ENCODE results near the gene LRFN4.

Gene LRFN4

DNA sequence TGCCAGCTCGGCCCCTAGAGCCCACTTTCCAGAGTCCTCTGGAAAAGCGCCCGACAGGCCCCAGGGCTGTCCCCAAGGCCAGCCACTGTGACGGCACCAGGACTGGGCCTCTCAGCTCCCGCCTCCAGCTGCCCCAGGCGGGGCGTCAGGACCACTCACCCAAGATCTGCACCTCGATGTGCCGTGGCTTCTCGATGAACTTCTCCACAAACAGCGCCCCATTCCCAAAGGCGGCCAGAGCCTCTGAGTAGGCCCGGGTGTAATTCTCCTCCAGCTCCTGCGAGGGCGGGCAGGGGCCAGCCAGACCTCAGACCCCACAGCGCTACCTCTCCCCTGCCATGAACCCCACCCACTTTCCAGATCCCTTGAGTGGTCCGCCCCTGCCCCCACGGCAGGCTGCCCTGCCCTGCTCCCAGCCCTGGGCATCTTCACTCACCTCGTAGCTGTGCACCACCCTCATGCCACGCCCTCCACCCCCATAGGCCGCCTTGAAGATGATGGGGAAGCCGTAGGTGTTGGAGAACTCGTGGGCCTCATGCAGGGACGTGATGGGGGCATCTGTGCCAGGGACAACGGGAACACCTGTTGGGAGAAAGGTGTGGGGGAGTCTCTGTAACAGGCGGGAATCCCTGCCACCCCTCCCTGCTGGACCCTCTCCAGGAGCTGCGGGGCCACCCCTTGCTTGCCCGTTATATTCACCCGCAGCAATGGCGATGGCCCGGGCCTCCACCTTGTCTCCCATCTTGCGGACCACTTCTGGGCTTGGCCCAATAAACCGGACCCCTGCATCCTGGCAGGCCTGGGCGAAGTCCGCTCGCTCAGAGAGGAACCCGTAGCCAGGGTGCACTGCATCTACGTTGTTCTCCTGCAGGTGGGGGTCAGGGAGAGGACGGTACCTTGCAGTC, 14.0 kb downstream of the LRFN4 start:
- DNase-seq (ENCODE audit: low spot score), result no peak

DNA sequence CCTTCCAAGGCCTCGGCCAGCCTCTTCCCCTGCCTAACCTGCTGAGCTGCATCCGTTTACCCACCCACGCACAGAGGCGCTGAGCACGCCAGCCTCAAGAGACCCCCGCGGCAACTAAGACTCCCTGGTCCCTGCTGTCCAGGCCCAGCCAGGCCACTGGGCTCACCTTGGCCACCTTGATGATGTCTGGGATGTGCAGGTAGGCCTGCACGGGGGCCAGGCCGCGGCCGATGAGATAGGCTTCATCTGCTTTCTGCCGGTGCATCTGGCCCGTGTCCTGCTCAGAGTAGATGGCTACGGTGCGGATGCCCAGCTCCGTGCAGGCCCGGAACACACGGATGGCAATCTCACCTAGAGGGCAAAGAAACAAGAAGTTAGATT, 14.6 kb downstream of the LRFN4 start:
- no peak for DNase-seq (ENCODE audit: low spot score)

DNA sequence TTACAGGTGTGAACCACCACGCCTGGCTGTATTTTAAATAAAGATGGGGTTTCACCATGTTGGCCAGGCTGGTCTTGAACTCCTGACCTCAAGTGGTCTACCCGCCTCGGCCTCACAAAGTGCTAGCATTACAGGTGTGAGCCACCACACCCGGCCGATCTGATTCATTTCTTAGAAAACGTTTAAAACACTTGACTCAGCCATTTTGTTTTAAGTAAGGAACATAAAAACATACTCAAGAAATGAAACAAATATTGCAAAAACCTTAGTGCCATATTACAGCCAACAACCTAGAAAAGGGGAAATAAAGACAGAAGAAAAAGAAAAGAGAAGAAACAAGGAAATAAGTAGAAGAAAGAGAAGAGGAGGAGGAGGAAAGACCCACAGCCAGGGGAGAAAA, 17.4 kb downstream of the LRFN4 start:
- no peak for DNase-seq (ENCODE audit: low spot score)

DNA sequence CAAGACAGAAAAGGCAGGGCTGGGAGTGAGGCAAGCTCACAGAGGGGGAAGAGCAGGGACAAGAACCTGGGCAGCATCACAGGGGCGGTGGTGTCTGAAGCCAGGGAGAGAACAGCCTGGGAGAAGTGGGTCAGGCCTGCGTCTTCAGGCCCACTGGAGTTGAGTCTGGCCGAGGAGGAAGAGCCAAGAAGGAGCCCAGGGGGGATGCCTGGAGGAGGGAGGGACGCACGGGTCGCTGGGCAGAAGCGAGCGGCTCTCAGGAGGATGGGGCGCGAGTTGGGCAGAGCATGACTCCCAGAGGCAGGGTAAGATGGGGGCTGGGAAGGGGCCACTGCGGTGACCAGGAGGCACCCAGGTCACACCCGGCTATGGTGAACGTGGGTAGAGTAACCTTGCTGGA, 18.5 kb downstream of the LRFN4 start:
- no peak for DNase-seq (ENCODE audit: low spot score)

DNA sequence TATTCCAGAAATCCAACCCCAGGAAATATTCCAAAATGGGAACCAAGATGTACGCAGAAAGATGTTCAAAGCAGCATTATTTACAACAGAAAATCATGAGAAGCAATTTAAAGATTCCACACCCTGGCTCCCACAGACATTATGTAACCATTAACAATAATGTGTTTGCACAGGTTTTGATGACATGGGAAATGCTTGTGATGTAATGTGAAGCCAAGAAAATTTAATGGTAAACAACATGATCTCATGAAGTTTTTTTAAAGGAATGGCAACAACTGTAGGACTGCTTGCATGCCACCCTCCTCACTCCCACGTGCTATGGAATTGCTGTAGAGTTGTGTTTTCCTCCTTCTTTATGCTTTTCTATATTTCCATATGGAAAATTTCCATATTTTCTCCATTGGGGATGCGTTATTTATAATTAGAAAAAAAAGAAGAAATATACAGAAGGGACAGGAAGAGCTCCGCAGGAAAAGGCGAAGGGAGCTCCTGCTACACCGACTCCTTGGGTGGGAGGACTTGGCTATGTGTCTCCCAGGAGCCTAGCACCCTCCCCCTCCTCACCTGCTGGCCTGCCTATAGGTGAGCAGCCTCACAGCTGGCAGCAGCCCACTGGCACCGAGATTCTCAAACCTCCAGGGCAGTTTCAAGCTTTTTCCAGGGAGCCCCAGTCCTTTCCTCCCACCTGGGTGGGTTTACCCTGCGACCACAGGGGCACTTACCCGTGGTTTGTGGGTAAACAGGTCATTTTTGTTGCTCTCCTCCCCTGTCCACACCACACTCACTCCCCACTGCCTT, 20.9 kb downstream of the LRFN4 start:
- DNase-seq (ENCODE audit: low spot score), result no peak

DNA sequence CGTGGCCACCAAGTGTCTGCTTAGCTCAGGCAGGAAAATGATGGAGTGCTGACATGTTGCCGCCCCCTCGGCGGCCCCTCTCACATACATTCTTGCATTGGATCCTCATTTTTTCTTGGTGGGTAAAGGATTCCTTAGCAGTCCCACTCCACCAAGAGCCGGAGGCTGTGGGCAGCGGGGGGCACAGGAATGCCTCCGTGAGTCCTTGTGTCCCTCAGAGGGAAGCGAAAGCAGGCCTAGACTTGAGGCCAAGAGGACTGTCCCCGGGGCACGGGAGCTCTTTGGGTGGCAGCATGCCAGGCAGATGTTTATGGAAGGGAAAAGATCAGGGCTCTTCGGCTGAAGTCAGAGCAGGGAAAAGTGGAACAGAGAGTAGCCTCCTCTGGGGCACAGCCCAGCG, 21.6 kb downstream of the LRFN4 start:
- DNase-seq (ENCODE audit: low spot score), result no peak

DNA sequence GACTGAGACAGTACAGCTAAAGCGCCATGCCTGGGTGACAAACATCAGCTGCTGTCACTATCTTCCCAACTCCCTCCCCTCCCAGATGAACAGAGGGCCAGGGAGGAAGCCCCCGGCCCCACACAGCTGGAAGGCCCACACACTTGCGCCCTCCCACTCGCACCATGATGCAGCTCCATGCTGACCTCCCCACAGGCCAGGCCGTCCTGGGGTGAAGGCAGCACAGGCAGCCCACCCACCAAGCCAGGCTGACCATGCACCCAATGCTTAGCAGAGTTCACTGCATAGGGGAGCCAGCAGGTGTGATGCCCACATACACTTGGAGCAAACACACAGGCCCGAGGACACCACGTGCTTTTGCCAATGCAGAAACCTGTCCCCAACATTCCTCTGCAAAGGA, 22.1 kb downstream of the LRFN4 start:
- DNase-seq (ENCODE audit: low spot score), result no peak

DNA sequence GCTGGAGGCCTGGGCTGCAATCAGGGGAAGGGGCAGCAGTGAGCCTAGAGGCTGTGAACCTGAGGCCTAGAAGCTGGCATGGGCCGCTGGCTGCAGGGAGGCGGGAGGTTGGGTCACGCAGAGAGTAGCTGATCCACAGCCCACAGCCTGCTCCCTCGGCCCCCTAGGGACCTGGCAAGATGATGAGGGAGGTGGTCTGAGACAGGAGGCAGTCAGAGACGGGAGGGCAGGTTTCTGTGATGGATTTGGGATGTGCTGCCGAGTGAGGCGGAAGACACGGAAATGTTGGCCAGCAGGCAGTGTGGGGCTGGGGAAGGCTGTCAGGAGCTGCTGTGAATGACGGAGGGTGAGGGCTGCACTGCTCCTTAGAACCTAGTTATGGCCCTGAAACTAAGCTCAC, 22.7 kb downstream of the LRFN4 start:
- no peak for DNase-seq (ENCODE audit: low spot score)

DNA sequence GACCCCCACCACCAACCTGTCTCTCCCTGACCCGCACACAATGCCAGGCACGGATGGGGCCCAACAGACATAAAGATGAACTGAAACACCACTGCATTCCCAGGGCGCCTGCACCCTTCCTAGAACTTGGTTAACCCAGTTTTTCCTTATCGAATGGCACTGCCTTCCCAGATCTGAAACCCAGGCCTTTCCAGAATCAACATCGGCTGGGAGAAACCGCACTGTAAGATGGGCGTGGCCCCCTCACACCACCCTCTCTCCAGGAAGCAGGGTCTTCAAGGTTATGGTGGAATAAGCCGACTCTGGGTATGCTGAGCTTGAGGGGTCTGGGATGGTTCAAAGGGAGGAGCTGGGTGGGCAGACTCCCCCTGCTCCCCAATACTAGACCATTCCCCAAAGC, 23.1 kb downstream of the LRFN4 start:
- DNase-seq (ENCODE audit: low spot score), result no peak

DNA sequence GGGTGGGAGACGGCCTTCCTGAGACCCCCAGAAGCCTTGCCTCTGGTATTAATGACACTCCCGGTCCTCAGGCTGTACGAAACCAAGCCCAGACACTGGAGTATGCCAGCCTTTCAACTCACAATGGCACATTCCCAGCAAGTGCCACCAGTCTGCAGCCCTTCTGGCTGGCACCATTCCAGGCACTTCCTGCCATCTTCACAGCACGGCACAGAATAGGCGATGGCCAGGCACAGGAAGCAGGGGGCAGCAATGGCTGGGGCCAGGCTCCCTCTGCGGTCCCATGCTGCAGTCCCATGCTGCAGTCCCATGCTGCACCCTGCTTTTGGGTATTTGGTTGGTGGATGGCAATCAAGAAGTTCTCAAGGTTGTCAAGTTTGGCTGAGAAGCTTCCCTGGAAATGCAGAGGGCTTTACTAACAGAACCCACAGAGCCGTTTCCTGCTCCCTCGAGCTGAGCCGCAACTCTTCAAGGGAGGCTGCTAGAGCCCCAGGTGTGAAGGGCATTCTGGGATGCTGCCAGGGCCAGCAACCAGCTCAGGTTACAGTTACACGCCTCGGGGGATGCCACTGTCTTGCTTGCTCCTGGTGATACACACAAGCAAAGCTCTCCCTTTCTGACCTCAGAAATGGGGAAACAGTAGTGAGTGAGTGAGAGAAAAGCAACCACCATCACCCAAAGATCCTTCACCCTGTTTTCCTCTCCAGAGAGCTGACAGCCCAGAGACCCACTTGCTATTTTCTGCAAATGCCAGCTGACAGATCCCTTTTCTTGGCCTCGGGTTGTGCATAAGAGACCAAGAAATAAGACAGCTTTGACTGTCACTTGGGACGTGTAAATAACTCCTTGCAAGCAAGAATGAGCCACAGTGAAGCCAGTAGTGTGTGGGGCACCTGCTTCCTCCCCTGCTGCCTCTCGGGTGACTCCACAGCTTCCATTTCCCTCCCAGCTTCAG, 23.9 kb downstream of the LRFN4 start:
- peak; percentile 84 for DNase-seq (ENCODE audit: low spot score)

DNA sequence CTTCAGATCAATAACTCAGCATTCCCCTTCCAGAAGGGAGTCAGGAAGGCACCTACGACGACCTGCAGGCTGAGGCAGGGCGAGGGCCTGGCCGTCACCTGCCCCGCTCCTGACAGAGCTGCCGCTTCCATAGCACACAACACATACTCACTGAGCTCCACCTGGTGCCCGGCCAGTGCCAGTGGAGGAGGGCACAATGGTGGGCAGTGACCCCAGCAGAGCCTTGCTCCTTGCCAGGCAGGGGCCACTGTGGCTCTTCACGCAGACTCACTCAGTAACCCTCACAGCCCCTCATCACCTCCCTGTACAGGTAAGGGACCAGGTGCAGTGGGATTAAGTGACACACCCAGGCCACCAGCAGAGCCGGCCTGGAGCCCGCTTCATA, 24.6 kb downstream of the LRFN4 start:
- DNase-seq (ENCODE audit: low spot score), result no peak

DNA sequence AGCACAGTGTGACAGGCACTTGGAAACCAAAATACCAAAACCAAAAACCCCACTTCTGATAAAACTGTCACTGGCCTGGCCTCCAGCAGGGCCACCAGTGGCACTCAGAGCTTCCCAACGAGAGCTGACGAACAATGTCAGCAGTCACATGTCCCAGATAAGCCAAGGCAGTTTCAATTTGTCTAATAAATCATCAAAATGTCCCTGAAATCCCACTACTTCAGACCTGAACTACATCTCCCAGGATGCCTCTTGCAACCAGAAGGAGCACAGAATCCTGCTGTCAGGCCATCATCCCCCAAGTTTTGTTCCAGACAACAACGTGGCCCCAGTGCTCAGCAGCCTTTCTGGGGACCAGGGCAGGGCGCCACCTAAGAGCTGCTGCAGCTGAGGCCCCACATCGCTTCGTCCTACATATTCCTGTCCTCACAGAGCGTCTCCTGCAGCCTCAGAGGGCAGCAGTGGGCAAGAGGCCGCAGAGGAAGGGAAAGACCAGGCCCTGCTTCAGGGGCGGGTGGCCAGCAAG, 25.1 kb downstream of the LRFN4 start:
- no peak for DNase-seq (ENCODE audit: low spot score)

DNA sequence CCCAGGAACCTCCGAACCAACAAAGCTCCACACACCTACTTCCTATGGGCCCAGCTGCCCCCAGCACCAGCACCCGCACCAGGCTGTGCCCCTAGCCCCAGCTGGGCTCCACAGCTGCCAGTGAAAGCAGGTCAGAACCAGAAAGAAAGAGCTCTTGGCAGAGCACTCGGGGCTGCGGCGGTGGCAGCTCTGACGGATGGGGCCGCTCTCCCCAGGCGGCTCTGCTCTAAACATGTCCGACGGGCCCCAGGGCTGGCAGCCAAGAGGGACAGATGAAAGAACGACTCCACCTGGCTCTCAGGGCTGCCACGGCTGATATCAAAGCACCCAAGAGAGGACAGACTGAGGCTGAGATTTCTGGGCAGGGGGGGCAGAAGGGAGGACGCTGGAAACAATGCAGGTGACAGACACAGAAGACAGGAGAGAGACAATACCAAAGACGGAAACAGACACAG, 25.7 kb downstream of the LRFN4 start:
- DNase-seq (ENCODE audit: low spot score), result peak; percentile 62

DNA sequence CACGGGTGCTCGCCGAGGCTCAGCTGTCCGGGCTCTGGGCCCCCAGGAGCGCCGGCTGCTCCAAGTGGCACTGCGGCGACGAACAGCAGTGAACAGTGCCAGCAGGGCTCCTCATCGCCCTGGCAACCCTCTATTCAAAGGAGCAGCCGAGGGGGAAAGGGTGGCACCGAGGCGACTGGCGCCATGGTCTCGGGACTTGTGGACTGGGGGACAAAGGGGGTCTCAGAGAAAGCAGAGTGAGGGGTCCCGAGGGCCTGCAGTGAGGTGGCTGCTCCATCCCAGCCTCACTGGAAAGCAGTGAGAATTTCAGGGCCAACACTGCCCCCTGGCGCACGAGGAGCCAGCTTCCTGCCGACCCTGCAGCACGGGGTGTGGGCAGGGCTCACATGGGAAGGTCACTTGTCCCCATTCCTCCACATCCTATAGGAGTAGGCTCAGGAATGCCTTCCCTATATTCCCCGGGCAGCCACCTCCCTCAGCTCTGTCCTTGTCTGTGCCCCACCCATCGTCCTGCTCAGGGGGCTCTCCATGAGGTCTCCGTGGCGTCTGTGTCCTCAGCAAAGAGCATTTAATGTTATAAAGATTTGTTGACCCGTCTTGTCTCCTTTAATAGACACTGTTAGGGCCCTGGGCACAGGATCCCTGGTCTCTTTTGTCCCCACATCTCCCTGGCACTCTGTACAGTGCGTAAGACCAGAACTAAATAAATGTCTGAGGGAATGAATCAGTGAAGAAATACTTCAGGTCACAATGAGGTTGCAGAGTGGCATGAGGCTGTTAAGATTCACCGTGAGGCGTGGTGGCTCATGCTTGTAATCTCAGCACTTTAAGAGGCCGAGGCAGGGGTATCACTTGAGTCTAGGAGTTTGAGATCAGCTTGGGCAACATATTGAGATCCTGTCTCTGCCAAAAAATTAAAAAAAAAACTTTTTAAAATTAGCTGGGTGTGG, 26.4 kb downstream of the LRFN4 start:
- DNase-seq (ENCODE audit: low spot score), result peak; percentile 89

DNA sequence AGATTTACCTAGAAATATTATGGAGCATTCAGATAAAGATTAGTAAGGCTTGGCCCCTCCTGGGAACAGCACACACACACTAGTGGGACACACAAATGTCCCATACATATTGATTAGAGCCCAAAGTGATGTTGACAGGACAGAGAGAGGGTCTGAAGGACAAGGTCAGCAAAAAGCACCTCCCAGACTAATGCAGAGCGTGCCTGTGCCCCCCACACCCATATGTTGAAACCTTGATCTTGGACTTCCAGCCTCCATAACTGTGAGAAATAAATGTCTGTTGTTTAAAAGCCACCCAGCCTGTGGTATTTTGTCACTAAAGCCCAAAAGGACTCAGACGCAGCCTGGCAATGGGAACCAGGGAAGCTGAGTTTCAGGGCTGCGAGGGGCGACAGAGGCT, 27.6 kb downstream of the LRFN4 start:
- no peak for DNase-seq (ENCODE audit: low spot score)

DNA sequence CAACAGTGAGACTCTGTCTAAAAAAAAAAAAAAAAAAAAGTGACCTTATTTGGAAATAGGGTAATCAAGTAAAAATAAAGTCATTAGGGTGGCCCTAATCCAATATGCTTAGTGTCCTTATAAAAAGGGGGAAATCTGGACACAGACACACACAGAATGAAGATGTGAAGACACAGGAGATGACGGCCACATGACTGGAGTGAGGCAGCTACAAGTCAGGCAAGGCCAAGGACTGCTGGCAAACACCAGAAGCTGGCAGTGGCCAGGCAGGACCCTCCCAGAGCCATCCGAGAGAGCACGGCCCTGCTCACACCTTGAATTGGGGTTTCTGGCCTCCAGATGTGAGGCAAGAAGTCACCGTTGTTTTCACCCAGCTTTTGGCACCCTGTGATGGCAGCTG, 28.6 kb downstream of the LRFN4 start:
- no peak for DNase-seq (ENCODE audit: low spot score)

DNA sequence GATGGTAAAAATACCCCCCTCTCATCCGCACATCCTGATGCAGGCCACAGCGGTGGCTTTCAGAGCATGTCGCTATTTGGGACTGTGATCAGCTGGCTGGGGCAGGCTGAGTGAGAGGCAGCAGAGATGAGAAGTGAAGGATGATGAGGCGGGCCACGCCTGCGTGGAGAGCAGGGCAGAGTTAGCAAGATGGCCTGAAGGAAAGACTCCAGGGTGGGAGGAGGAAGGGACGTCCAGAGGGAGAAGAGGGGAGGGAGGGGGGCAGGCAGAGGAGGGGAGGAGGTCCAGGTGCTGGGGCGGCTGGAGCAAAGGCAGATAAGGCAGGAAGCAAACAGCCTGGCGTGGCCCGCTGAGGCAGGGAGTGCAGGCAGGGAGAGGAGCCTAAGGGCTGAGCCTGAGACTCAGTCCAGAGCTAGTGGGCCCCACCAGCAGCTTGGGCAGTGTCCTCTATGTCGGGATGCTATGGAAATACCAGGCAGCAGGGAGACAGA, 29.1 kb downstream of the LRFN4 start:
- no peak for DNase-seq (ENCODE audit: low spot score)

DNA sequence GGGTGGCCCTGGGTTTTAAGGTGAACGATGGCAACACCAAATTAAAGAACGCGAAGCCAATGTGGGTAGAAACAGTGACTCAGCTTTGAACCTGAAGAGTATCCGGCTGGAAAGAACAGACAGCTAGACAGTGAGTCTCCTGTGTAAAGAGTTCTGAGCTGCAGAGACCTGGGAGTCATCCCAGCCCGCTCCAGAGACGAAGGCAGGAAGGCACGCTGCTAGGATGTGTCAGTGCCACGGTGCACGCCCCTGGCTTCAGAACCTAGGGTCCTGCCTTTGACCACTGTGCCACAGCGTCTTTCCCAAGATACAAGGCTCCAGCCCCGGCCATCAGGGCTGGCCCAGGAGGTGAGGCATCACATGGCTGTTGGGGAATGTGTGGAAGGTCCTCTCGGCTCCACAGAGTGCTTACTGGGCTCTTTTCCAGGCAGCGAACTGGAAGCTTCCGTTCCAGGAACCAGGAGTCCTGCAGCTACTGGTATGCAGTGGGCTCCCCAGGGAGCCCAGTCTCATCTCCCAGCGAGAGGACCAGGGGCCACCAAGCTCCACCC, 29.9 kb downstream of the LRFN4 start:
- no peak for DNase-seq (ENCODE audit: low spot score)

DNA sequence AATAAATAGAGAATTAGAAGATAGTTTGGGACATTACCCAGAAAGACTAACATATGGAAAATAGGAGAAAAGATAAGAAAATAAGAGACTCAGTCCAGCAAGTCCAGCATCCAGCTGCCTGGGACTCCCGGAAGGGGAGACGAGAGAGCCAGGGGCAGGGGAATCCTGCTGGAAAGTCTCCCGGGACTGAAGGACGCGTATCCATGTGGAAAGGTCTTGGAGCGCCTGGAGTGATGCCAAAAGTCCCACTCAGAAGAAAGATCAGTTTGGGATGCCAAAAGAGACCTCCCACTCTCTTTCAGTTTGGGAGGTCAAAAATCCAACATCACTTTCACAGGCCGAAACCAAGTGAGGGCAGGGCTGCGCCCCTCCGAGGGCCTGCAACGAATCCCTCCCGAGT, 30.7 kb downstream of the LRFN4 start:
- no peak for DNase-seq (ENCODE audit: low spot score)

DNA sequence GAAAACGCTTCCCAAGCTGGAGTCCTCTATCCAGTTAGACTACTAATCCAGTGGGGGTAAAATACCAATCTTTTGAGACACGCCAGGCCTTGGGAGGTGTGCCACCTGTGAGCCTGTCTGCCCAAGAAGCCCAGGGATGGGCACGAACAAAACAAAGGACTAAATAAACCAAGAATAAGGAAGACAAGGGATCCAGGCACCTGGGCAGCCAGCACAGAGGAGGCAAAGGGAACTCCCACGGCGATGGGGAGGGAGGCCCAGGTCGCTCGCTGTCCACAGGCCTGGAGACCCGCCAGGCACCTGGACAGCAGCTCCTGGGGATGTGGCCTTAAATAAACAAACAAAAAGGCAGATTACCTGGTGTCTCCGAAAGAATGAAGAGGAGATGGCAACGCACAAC, 31.4 kb downstream of the LRFN4 start:
- no peak for DNase-seq (ENCODE audit: low spot score)

Measured in Ammon's horn (tissue), 1 donor.